Esophagus muscularis mucosa (tissue), 4 donors: ENCODE measurements around the gene EVI5. TPM values are rescaled to one million over a fixed set of nuclear protein-coding genes. Genes with fewer than 3 reads are reported as not detected.

ENCODE experiments used
- DNase-seq: peaks from one replicate; pipeline ENCODE4 v3.0.0-alpha.2; 2017; ENCODE audit errors: extremely low spot score
- H3K27ac ChIP-seq, 4 donors: fragments of 200-600 bp; sonication (generic); replicated peaks in 1 of 4; 1 replicate in 3 of 4; 2 replicates in 1 of 4; pipeline ENCODE4 v1.5.1; 2016 to 2019; ENCODE audit warnings: mild to moderate bottlenecking in 1 of 4
- H3K27me3 ChIP-seq, 4 donors: fragments of 200-600 bp; sonication (generic); one replicate each; pipeline versions ENCODE4 v1.5.1 to v1.6.0; 2016 to 2019
- H3K36me3 ChIP-seq, 4 donors: fragments of 200-600 bp; sonication (generic); one replicate each; pipeline ENCODE4 v1.5.1; 2016 to 2019
- H3K4me1 ChIP-seq, 4 donors: fragments of 200-600 bp; sonication (generic); one replicate each; pipeline ENCODE4 v1.5.1; 2016 to 2019
- H3K4me3 ChIP-seq, 4 donors: fragments of 200-600 bp; sonication (generic); 1 replicate in 2 of 4; 2 replicates in 2 of 4; pipeline ENCODE4 v1.5.1; 2016 to 2019; ENCODE audit warnings: mild to moderate bottlenecking in 4 of 4, moderate library complexity in 1 of 4
- H3K9me3 ChIP-seq, 4 donors: fragments of 200-600 bp; sonication (generic); 1 replicate in 3 of 4; 2 replicates in 1 of 4; pipeline ENCODE4 v1.5.1; 2016 to 2019
- EP300 ChIP-seq: sonication (generic); formaldehyde crosslinking; IDR thresholded peaks from one replicate; pipeline ENCODE4 v1.6.1; 2017; ENCODE audit warnings: antibody characterized with exemption
- POLR2A ChIP-seq: fragments of 450-650 bp; IDR thresholded peaks from one replicate; pipeline ENCODE4 v1.6.1; 2017; ENCODE audit warnings: antibody characterized with exemption, moderate library complexity, mild to moderate bottlenecking, low read depth
- POLR2AphosphoS5 ChIP-seq, 2 donors: sonication (generic); formaldehyde crosslinking; IDR thresholded peaks; one replicate each; pipeline ENCODE4 v1.6.1; 2017; ENCODE audit warnings: antibody characterized with exemption in 2 of 2
- WGBS: methylation state at CpG from one replicate; pipeline ENCODE4 v1.1.5; 2018; 5-methylcytosine and 5-hydroxymethylcytosine counted together
- intact Hi-C: fragments of 100-400 bp; cut with DNase I; formaldehyde crosslinking; loops from one replicate; pipeline ENCODE4 v1.15.1; 2023
- total RNA-seq, 4 donors: library from RNA; depleted of rRNA; stranded (reverse); fragments of >200 nt; gene quantifications; one replicate each; pipeline versions ENCODE4 v1.1.0 to v1.2.1, GENCODE V29; 2016
- TF ChIP-seq, protein P1 (sequence below), 3 experiments: fragments of 200-600 bp in 2 of 3; fragments of 450-650 bp in 1 of 3; sonication (generic) in 2 of 3; IDR thresholded peaks; one replicate each; pipeline ENCODE4 v1.5.1; 2017 to 2019; ENCODE audit warnings: antibody characterized with exemption in 3 of 3, mild to moderate bottlenecking in 2 of 3, moderate library complexity in 1 of 3

Gene EVI5
- total RNA-seq, 4 donors from 2014 or later, result 32.3 to 55.2 (median 40.4) TPM

DNA sequence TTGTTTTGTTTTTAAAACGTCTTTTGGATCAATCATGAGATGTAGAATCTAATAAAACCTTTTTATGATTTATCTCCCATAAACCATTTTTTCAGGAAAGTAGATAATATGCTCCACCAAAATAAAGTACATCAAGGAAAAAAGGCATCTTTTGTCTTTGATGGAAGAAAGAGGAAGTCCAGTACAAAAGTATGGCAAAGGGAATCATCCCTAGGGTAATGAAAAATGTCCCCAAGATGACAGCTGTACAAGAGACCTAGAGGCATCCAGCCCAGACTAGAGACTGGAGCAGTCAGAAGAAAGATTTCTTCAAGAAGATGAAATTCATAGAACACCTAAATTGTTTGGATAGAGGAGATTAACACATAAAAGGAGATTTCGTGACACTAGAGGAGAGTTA, 265.9 kb downstream of the EVI5 start:
- WGBS, result 72% methylated on average over 2 of the region's 2 CpGs
- Histone ChIP-seq H3K4me3 (no peak overlapping the region), H3K9me3 (no peaks in the 10 kb centered on the region), H3K27me3 (no peaks in the 10 kb centered on the region), H3K4me1 (no peaks in the 10 kb centered on the region), H3K27ac (no peak overlapping the region), H3K36me3 (peaks cover 0 to 10% (median 0%) of the 10 kb centered on the region in 4 donors)
- DNase-seq, result no peak
- intact Hi-C loops, result no loop called here
- TF ChIP-seq EP300, result no peak
- no peak for TF ChIP-seq POLR2AphosphoS5 (IDR thresholded peaks at IDR 0.05)
- TF ChIP-seq, protein P1, sequence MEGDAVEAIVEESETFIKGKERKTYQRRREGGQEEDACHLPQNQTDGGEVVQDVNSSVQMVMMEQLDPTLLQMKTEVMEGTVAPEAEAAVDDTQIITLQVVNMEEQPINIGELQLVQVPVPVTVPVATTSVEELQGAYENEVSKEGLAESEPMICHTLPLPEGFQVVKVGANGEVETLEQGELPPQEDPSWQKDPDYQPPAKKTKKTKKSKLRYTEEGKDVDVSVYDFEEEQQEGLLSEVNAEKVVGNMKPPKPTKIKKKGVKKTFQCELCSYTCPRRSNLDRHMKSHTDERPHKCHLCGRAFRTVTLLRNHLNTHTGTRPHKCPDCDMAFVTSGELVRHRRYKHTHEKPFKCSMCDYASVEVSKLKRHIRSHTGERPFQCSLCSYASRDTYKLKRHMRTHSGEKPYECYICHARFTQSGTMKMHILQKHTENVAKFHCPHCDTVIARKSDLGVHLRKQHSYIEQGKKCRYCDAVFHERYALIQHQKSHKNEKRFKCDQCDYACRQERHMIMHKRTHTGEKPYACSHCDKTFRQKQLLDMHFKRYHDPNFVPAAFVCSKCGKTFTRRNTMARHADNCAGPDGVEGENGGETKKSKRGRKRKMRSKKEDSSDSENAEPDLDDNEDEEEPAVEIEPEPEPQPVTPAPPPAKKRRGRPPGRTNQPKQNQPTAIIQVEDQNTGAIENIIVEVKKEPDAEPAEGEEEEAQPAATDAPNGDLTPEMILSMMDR (IDR thresholded peaks at IDR 0.05), result no peak
- no peak for TF ChIP-seq POLR2A

DNA sequence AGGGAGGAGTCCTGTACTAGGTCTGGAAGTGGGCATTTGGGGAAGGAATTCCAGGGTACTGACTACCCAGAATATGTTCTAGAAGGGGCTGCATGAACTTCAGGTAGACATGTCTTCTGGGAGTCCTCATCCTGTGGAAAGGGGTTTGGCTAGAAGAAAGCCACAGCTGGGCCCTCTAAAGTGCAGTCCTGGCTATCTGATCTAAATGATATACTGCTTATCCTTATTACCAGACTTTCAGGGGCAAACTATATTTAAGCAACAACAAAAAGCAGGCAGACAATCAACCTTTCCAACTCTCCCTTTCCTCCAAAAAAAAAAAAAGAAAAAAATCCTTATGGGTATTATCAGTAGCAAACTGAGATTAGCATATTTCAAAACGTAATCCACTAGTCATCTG, 268.3 kb downstream of the EVI5 start:
- TF ChIP-seq EP300 (no peak), POLR2AphosphoS5 (IDR thresholded peaks at IDR 0.05) (no peak), POLR2A (no peak)
- TF ChIP-seq, protein P1 (IDR thresholded peaks at IDR 0.05), result no peak
- 91% methylated on average over 1 of the region's 1 CpG for WGBS
- Histone ChIP-seq H3K36me3 (peaks cover 0 to 16% (median 4%) of the 10 kb centered on the region in 4 donors), H3K4me1 (no peaks in the 10 kb centered on the region), H3K27me3 (no peaks in the 10 kb centered on the region), H3K4me3 (no peak overlapping the region), H3K9me3 (no peaks in the 10 kb centered on the region), H3K27ac (no peak overlapping the region)
- intact Hi-C loops, result no loop called here
- DNase-seq, result no peak

DNA sequence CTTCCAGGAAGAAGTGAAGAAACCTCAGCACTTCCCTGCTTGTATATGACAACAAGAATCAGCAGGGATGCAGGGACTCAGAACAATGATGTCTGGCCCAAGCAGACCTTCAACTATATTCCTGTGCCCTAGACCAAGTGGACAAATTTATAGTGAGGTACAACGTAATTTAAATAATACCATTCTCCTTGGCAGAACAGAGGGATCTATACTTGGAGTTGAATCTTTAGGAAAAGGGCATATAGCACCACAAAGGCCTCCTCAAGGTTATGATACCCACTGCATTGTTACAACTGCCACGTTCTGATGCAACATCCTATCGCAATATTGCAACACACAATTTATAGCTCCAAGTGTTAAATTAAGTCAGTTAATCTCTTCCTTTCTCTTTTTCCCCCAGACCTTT, 269.1 kb downstream of the EVI5 start:
- H3K27me3 ChIP-seq, result no peaks in the 10 kb centered on the region
- no peak overlapping the region for H3K4me3 ChIP-seq
- intact Hi-C loops, result no loop called here
- no peaks in the 10 kb centered on the region for H3K9me3 ChIP-seq
- TF ChIP-seq, protein P1 (IDR thresholded peaks at IDR 0.05), result no peak
- no peak for TF ChIP-seq POLR2AphosphoS5 (IDR thresholded peaks at IDR 0.05)
- no peak for TF ChIP-seq POLR2A
- TF ChIP-seq EP300, result no peak
- WGBS, result 93% methylated on average over 3 of the region's 3 CpGs
- H3K27ac ChIP-seq, result no peak overlapping the region
- no peak for DNase-seq
- peaks cover 0 to 16% (median 4%) of the 10 kb centered on the region in 4 donors for H3K36me3 ChIP-seq
- H3K4me1 ChIP-seq, result no peaks in the 10 kb centered on the region

DNA sequence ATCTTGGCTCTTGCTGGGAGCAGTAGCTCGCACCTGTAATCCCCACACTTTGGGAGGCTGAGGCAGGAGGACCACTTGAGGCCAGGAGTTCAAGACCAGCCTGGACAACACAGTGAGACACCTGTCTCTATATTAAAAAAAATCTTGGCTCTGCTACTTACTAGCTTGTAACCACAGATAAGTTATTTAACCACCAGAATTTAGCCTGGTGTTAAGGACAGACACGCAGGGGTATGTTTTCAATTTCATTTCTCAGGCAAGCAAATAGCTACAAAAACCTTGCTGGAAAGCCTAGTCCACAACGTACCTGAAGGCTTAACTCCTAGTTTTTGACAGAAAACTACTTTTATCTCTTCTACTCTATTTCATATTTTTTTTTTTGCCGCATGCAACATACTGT, 273.4 kb downstream of the EVI5 start:
- intact Hi-C loops, result no loop called here
- Histone ChIP-seq H3K4me1 (no peaks in the 10 kb centered on the region), H3K9me3 (no peaks in the 10 kb centered on the region), H3K36me3 (peaks cover 0 to 8% (median 4%) of the 10 kb centered on the region in 4 donors), H3K4me3 (no peak overlapping the region), H3K27ac (no peak overlapping the region), H3K27me3 (no peaks in the 10 kb centered on the region)
- no peak for DNase-seq
- TF ChIP-seq POLR2AphosphoS5 (IDR thresholded peaks at IDR 0.05) (no peak), EP300 (no peak), POLR2A (no peak)
- TF ChIP-seq, protein P1 (IDR thresholded peaks at IDR 0.05), result no peak
- 93% methylated on average over 4 of the region's 4 CpGs for WGBS

DNA sequence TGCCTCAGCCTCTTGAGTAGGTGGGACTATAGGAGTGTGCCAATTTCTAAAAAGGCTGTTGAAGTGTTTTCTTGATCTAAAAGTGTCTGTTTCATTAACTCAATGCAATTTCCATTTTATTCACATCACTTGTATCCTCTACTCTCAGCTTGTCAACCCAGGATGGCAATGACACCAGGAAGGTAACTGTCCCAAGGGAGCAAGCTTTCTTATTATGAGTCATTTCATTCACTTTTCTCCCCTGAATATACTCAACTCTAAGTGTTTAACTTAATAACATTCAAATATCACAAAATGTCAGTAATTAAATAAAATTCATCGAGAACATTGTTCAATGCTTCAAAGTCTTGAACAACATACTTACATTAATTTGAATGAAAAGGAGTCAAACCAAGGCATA, 275.3 kb downstream of the EVI5 start:
- H3K27me3 ChIP-seq, result no peaks in the 10 kb centered on the region
- no peak overlapping the region for H3K27ac ChIP-seq
- 100% methylated on average over 1 of the region's 1 CpG for whole genome bisulfite sequencing
- H3K4me3 ChIP-seq, result no peak overlapping the region
- TF ChIP-seq POLR2AphosphoS5 (IDR thresholded peaks at IDR 0.05), result no peak
- TF ChIP-seq EP300, result no peak
- TF ChIP-seq, protein P1 (IDR thresholded peaks at IDR 0.05), result no peak
- no peak for TF ChIP-seq POLR2A
- H3K36me3 ChIP-seq, result peaks cover 0 to 8% (median 4%) of the 10 kb centered on the region in 4 donors
- no peak for DNase-seq
- no peaks in the 10 kb centered on the region for H3K4me1 ChIP-seq
- no peaks in the 10 kb centered on the region for H3K9me3 ChIP-seq
- intact Hi-C loops, result no loop called here
